H4 (cell line): Measurements from ENCODE around the gene CPED1. TPM values are rescaled to one million over a fixed set of nuclear protein-coding genes. Genes with fewer than 3 reads are reported as not detected.
"Not testable (repeated sequence)": the region's sequence is repeated elsewhere in the genome, so short reads cannot be mapped to it uniquely, and the experiment has no call there.

Experiments used
- DNase-seq: peaks from one replicate; pipeline ENCODE4 v3.0.0-alpha.2; 2015; ENCODE audit warnings: low spot score
- total RNA-seq: library from RNA; depleted of rRNA; stranded (reverse); fragments of >200 nt; shearing (Covaris generic); gene quantifications from 2 replicates; pipeline ENCODE4 v1.2.3, GENCODE V29; 2014

The CPED1 gene
- total RNA-seq, 1 experiment from 2014 or later = 26.5 TPM

GRCh38 chr7:121039510-121039822, 51.0 kb downstream of the CPED1 start:
- DNase-seq = no peak

GRCh38 chr7:121039994-121040393, 51.5 kb downstream of the CPED1 start:
- DNase-seq = no peak

- DNase-seq = no peak
These were observed 53.1 kb downstream of the CPED1 start for GRCh38 chr7:121041516-121042148.

GRCh38 chr7:121042195-121042594, 53.7 kb downstream of the CPED1 start:
- no peak for DNase-seq

- DNase-seq = no peak
These were observed 54.4 kb downstream of the CPED1 start for GRCh38 chr7:121042899-121043298.

GRCh38 chr7:121043314-121044234, 55.1 kb downstream of the CPED1 start:
- DNase-seq = no peak

GRCh38 chr7:121045090-121045489, 56.6 kb downstream of the CPED1 start:
- DNase-seq = no peak

GRCh38 chr7:121046009-121046408, 57.5 kb downstream of the CPED1 start:
- DNase-seq = no peak

- DNase-seq = no peak
These were observed 58.5 kb downstream of the CPED1 start for GRCh38 chr7:121046893-121047468.

- DNase-seq = no peak
These were observed 59.7 kb downstream of the CPED1 start for GRCh38 chr7:121048195-121048594.

- no peak for DNase-seq
These were observed 60.7 kb downstream of the CPED1 start for GRCh38 chr7:121049028-121049791.

- no peak for DNase-seq
These were observed 61.4 kb downstream of the CPED1 start for GRCh38 chr7:121049897-121050296.

- no peak for DNase-seq
These were observed 64.7 kb downstream of the CPED1 start for GRCh38 chr7:121053219-121053618.

GRCh38 chr7:121054925-121055324, 66.4 kb downstream of the CPED1 start:
- DNase-seq = no peak

GRCh38 chr7:121057878-121058277, 69.4 kb downstream of the CPED1 start:
- DNase-seq = no peak

GRCh38 chr7:121058975-121059374, 70.5 kb downstream of the CPED1 start:
- DNase-seq = no peak

GRCh38 chr7:121059979-121060509, 71.5 kb downstream of the CPED1 start:
- DNase-seq = not testable (repeated sequence)

- no peak for DNase-seq
These were observed 73.4 kb downstream of the CPED1 start for GRCh38 chr7:121061677-121062582.

- DNase-seq = no peak
These were observed 74.3 kb downstream of the CPED1 start for GRCh38 chr7:121062671-121063279.

- DNase-seq = not testable (repeated sequence)
These were observed 79.2 kb downstream of the CPED1 start for GRCh38 chr7:121067717-121068116.
